GM12801 (cell line): ENCODE measurements around the gene SLC9A7.

ENCODE experiments used
- CTCF ChIP-seq: IDR thresholded peaks from one replicate; pipeline ENCODE4 v1.5.1; 2011; ENCODE audit warnings: control low read depth; ENCODE audit not compliant: insufficient read length; ENCODE audit errors: extremely low read depth

Gene SLC9A7

DNA sequence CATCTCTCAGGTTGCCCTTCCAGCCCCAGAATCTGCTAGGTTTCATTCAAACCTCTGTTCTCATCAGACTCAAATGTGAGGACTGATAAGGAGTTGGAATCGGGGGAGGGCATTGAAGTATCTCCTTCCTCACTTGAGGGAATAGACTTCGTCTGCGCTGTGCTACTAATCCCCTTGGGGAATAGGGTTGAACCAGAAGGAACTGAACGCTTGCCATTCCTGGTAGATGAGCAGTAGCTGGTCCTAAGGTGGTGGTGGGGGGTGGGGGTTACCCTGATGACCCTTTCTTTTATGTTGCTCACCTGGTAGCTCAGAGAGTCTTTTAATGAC, 692 bp upstream of the SLC9A7 start:
- no peak for TF ChIP-seq CTCF

- TF ChIP-seq CTCF: no peak
Measured at GRCh38 chrX:46758163-46758955, 559 bp downstream of the SLC9A7 start.

DNA sequence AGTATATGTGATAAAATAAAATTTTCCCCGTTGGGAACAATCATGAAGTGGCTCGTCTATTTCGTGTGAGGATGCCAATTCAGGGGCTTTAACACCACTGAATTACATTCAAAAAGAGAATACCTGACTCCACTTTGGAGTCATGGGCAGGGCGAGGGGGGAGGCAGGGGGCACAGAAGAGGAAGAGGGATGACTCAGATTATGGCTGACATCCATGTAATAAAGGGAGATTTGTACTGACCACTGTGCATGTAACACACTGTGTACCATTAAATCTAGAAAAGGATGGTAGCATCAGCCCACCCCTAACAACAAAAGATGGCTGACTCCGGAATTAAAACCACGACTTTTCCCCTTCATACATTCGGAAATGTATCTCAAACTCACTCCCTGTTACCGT, 1.3 kb downstream of the SLC9A7 start:
- TF ChIP-seq CTCF: no peak

DNA sequence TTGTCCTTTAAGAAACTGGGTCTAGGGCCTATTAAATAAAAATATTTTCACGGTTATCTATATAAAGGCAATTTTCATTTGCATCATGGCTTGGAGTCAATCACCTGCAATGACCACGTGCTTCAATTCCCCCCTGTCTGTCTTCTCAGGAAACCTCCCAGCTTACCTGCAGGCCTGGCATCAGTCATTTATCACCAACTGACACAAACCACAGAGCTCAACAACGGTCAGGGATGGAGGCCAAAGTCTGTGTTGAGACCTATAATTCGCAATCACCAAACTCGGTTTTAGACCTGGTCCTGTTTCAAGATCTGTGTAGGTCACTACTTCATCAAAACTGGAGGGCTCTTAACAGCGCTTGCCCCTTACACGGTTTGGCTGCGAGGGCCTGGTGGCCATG, 1.9 kb downstream of the SLC9A7 start:
- TF ChIP-seq CTCF: no peak

- no peak for TF ChIP-seq CTCF
Measured at GRCh38 chrX:46755671-46756070, 3.2 kb downstream of the SLC9A7 start.

DNA sequence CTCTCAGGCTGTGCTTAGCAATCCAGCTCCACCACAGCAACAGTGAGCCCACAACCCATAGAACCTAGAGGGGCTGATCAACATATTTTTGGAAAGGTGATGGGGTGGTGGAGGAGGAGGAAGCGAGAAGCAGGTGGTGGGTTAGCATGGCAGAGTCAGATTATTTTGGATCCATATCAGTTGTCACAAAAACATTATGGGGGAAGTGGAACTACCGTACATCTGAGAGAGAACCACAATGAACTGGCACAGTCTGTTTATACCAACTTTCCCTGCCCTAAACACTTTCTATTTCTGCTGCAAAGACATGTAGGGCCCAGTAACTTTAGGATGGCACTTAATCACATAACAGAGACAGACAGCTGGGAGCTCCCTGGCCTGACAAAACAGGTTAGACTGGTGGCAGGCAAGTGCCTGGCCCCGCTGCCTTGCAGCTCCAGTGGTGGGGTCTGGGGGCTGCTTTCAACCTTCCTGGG, 4.3 kb downstream of the SLC9A7 start:
- no peak for TF ChIP-seq CTCF

GRCh38 chrX:46754036-46754435, 4.9 kb downstream of the SLC9A7 start:
- no peak for TF ChIP-seq CTCF
